MCF 10A (cell line): ENCODE measurements around the gene NR4A3. TPM values are rescaled to one million over a fixed set of nuclear protein-coding genes. Genes with fewer than 3 reads are reported as not detected.

Source experiments
- BruUV-seq: library from RNA; stranded (reverse); fragments of 400-500 nt; replicated peaks from 2 replicates; lab custom pipeline; 2021; lab: Mats Ljungman, UMichigan
- CTCF ChIA-PET: fragments of 300-600 bp; sonication (Branson Sonifier 250); formaldehyde crosslinking; extraction: SDS; loops from one replicate; lab custom pipeline; 2021; ENCODE audit warnings: antibody characterized with exemption, inconsistent platforms; lab: Yijun Ruan, JAX
- POLR2A ChIA-PET: fragments of 300-600, 350-650 bp; sonication (Branson Sonifier 250); formaldehyde crosslinking; extraction: SDS; loops from one replicate; lab custom pipeline; 2020; ENCODE audit warnings: antibody characterized with exemption, inconsistent platforms; lab: Yijun Ruan, JAX
- DNase-seq: peaks from one replicate; pipeline ENCODE4 v3.0.0-alpha.2; 2018; ENCODE audit not compliant: unreplicated experiment
- H3K27ac Mint-ChIP-seq: one replicate; pipeline ENCODE4 v1.8.0; 2022; ENCODE audit warnings: mild to moderate bottlenecking, low read depth, mixed read lengths; ENCODE audit not compliant: unreplicated experiment
- H3K27me3 Mint-ChIP-seq: one replicate; pipeline ENCODE4 v1.8.0; 2022; ENCODE audit warnings: mixed read lengths; ENCODE audit not compliant: insufficient read depth, unreplicated experiment
- H3K36me3 Mint-ChIP-seq: one replicate; pipeline ENCODE4 v1.8.0; 2022; ENCODE audit warnings: mild to moderate bottlenecking, moderate library complexity, mixed read lengths; ENCODE audit not compliant: insufficient read depth, unreplicated experiment
- H3K4me1 Mint-ChIP-seq: one replicate; pipeline ENCODE4 v1.8.0; 2022; ENCODE audit warnings: mixed read lengths; ENCODE audit not compliant: insufficient read depth, unreplicated experiment
- H3K4me3 Mint-ChIP-seq: one replicate; pipeline ENCODE4 v1.8.0; 2022; ENCODE audit warnings: mild to moderate bottlenecking, moderate library complexity, mixed read lengths; ENCODE audit not compliant: unreplicated experiment
- H3K9me3 Mint-ChIP-seq: one replicate; pipeline ENCODE4 v1.8.0; 2022; ENCODE audit warnings: mixed read lengths; ENCODE audit not compliant: unreplicated experiment
- CTCF ChIP-seq: fragments of 200-600 bp; IDR thresholded peaks from one replicate; pipeline ENCODE4 v1.8.0; 2022; ENCODE audit warnings: antibody characterized with exemption, mild to moderate bottlenecking; ENCODE audit not compliant: unreplicated experiment
- intact Hi-C: fragments of 100-400 bp; cut with micrococcal nuclease; formaldehyde crosslinking; loops from 2 replicates; pipeline ENCODE4 v1.14.1; 2022
- total RNA-seq: library from RNA; stranded (reverse); gene quantifications from 2 replicates; pipeline ENCODE4 v1.2.3, GENCODE V29; 2022

The NR4A3 gene
- total RNA-seq, 1 experiment from 2014 or later: 0.16 TPM

- no peak for DNase-seq
- intact Hi-C loops: no loop called here
- Mint-ChIP-seq H3K36me3 (no peaks in the 10 kb centered on the region), H3K9me3 (no peaks in the 10 kb centered on the region), H3K4me3 (no peak overlapping the region), H3K4me1 (peaks cover 5% of the 10 kb centered on the region), H3K27me3 (peaks cover 26% of the 10 kb centered on the region), H3K27ac (no peak overlapping the region)
- TF ChIP-seq CTCF: no peak
- CTCF ChIA-PET: no interaction called here
- POLR2A ChIA-PET: no interaction called here
- BruUV-seq: no TSS peak
These were observed 46.3 kb downstream of the NR4A3 start for GRCh38 chr9:99867968-99868367.

- ChIA-PET CTCF (interaction anchor here (0.7 kb wide), 1 partner anchor 120 kb away, joined by 3 read pairs; no protein-coding TSS in a partner anchor), POLR2A (no interaction called here)
- no TSS peak for BruUV-seq
- H3K4me3 Mint-ChIP-seq: no peak overlapping the region
- H3K4me1 Mint-ChIP-seq: peaks cover 9% of the 10 kb centered on the region
- no peaks in the 10 kb centered on the region for H3K36me3 Mint-ChIP-seq
- DNase-seq: peak; percentile 3
- intact Hi-C loops: no loop called here
- no peaks in the 10 kb centered on the region for H3K9me3 Mint-ChIP-seq
- no peak overlapping the region for H3K27ac Mint-ChIP-seq
- no peak for TF ChIP-seq CTCF
- H3K27me3 Mint-ChIP-seq: peaks cover 27% of the 10 kb centered on the region
These were observed 47.2 kb downstream of the NR4A3 start for GRCh38 chr9:99868845-99869244.

GRCh38 chr9:99870126-99870525 is 48.4 kb downstream of the NR4A3 start:
- Mint-ChIP-seq H3K4me1 (peaks cover 11% of the 10 kb centered on the region), H3K27ac (no peak overlapping the region)

GRCh38 chr9:99873531-99873930 is 51.8 kb downstream of the NR4A3 start:
- no peak overlapping the region for H3K4me3 Mint-ChIP-seq
- no peak for TF ChIP-seq CTCF
- intact Hi-C loops: loop anchor here (1.0 kb wide), 1 partner anchor 54 kb away; no protein-coding TSS in a partner anchor
- BruUV-seq: no TSS peak
- peaks cover 59% of the 10 kb centered on the region for H3K27me3 Mint-ChIP-seq
- no peak overlapping the region for H3K27ac Mint-ChIP-seq
- no peaks in the 10 kb centered on the region for H3K9me3 Mint-ChIP-seq
- peak; percentile 73 for DNase-seq
- peaks cover 6% of the 10 kb centered on the region for H3K4me1 Mint-ChIP-seq
- ChIA-PET POLR2A (no interaction called here), CTCF (interaction anchor here (0.6 kb wide), 1 partner anchor 650 kb away, joined by 4 read pairs; no protein-coding TSS in a partner anchor)
- H3K36me3 Mint-ChIP-seq: no peaks in the 10 kb centered on the region

More at GRCh38 chr9:99870126-99870525, 48.4 kb downstream of the NR4A3 start:
- BruUV-seq: no TSS peak
- ChIA-PET CTCF (interaction anchor here (0.6 kb wide), 2 partner anchors 353 to 685 kb away, joined by 3 to 5 read pairs; no protein-coding TSS in a partner anchor), POLR2A (no interaction called here)
- TF ChIP-seq CTCF: no peak
- Mint-ChIP-seq H3K27me3 (peaks cover 40% of the 10 kb centered on the region), H3K4me3 (no peak overlapping the region), H3K36me3 (no peaks in the 10 kb centered on the region), H3K9me3 (no peaks in the 10 kb centered on the region)
- DNase-seq: peak; percentile 5
- intact Hi-C loops: no loop called here
